H1 (cell line): ENCODE results near the gene OR52E4. TPM values are rescaled to one million over a fixed set of nuclear protein-coding genes. Genes with fewer than 3 reads are reported as not detected.

ENCODE experiments used
- CTCF ChIA-PET: fragments of 300-600 bp; sonication (Branson Sonifier 250); formaldehyde crosslinking; loops from one replicate; lab custom pipeline; 2021; ENCODE audit not compliant: partially characterized antibody; lab: Charles Lee
- POLR2A ChIA-PET: fragments of 300-600 bp; sonication (Branson Sonifier 250); formaldehyde crosslinking; loops from one replicate; lab custom pipeline; 2021; ENCODE audit warnings: inconsistent platforms; ENCODE audit not compliant: partially characterized antibody; lab: Charles Lee
- DNase-seq, 2 experiments: peaks; one replicate each; pipeline versions ENCODE4 v3.0.0 to v3.0.0-alpha.2; 2010 to 2022; ENCODE audit warnings: low spot score in 2 of 2, low read depth in 1 of 2, mixed read lengths in 1 of 2
- FAIRE-seq: peaks from 2 replicates; lab custom pipeline; 2011; peaks lifted over from hg19 to GRCh38; lab: Jason Lieb, UNC
- H2AFZ ChIP-seq: 2 replicates; pipeline ENCODE4 v1.8.1; 2012; ENCODE audit warnings: low read length, inconsistent platforms
- H2AK5ac ChIP-seq: 2 replicates; pipeline ENCODE4 v1.6.1; 2013; ENCODE audit warnings: low read depth, low read length
- H2BK120ac ChIP-seq: replicated peaks from 2 replicates; pipeline ENCODE3; 2013; ENCODE audit warnings: low read depth, low read length, inconsistent platforms
- H2BK12ac ChIP-seq: 2 replicates; pipeline ENCODE4 v1.6.1; 2013; ENCODE audit warnings: low read depth, low read length
- H2BK15ac ChIP-seq: 2 replicates; pipeline ENCODE4 v1.6.1; 2013; ENCODE audit warnings: low read length
- H2BK20ac ChIP-seq: 2 replicates; pipeline ENCODE4 v1.6.1; 2013; ENCODE audit warnings: low read length
- H2BK5ac ChIP-seq: 2 replicates; pipeline ENCODE4 v1.6.1; 2013; ENCODE audit warnings: low read depth, low read length
- H3K14ac ChIP-seq: 2 replicates; pipeline ENCODE4 v1.6.1; 2013; ENCODE audit warnings: inconsistent platforms; ENCODE audit not compliant: insufficient read length
- H3K18ac ChIP-seq: 2 replicates; pipeline ENCODE4 v1.6.1; 2013; ENCODE audit warnings: low read length; ENCODE audit errors: extremely low read depth
- H3K23ac ChIP-seq: 2 replicates; pipeline ENCODE4 v1.6.1; 2013; ENCODE audit warnings: inconsistent platforms; ENCODE audit not compliant: insufficient read length
- H3K23me2 ChIP-seq: 2 replicates; pipeline ENCODE4 v1.6.1; 2013; ENCODE audit warnings: low read depth, low read length
- H3K27ac ChIP-seq: 2 replicates; pipeline ENCODE4 v1.6.1; 2011; ENCODE audit warnings: low read depth, low read length, inconsistent platforms
- H3K27me3 ChIP-seq, 4 experiments: replicated peaks in 1 of 4; 1 replicate in 1 of 4; 2 replicates in 3 of 4; pipeline versions ENCODE4 v1.6.1 to v1.8.1; 2011 to 2013; ENCODE audit warnings: low read length in 3 of 4, mild to moderate bottlenecking in 3 of 4, inconsistent platforms in 2 of 4, mixed read lengths in 2 of 4, moderate library complexity in 1 of 4; ENCODE audit not compliant: control insufficient read depth in 3 of 4, insufficient read depth in 3 of 4; ENCODE audit errors: extremely low read depth in 1 of 4
- H3K36me3 ChIP-seq, 4 experiments: 2 replicates each; pipeline versions ENCODE4 v1.6.1 to v1.8.1; 2011 to 2013; ENCODE audit warnings: mild to moderate bottlenecking in 4 of 4, low read length in 3 of 4, moderate library complexity in 2 of 4, control low read depth in 1 of 4, inconsistent platforms in 1 of 4; ENCODE audit not compliant: insufficient read depth in 4 of 4, control insufficient read depth in 2 of 4
- H3K4ac ChIP-seq: replicated peaks from 2 replicates; pipeline ENCODE3; 2013; ENCODE audit warnings: low read length, low read depth, mixed read lengths, inconsistent platforms; ENCODE audit not compliant: insufficient read length
- H3K4me1 ChIP-seq, 4 experiments: replicated peaks in 1 of 4; 1 replicate in 1 of 4; 2 replicates in 3 of 4; pipeline versions ENCODE4 v1.6.1 to v1.8.1; 2011 to 2013; ENCODE audit warnings: low read length in 3 of 4, inconsistent platforms in 2 of 4, mixed read lengths in 1 of 4; ENCODE audit not compliant: insufficient read depth in 4 of 4, control insufficient read depth in 3 of 4
- H3K4me2 ChIP-seq, 2 experiments: 2 replicates each; pipeline versions ENCODE4 v1.6.1 to v1.8.1; 2011 to 2013; ENCODE audit warnings: low read depth in 2 of 2, low read length in 2 of 2, control low read depth in 1 of 2, inconsistent platforms in 1 of 2, mild to moderate bottlenecking in 1 of 2; ENCODE audit not compliant: insufficient read depth in 1 of 2
- H3K4me3 ChIP-seq, 4 experiments: fragments of 200-600, 300-600 bp in 1 of 4; sonication (generic), shearing (Covaris generic), sonication (Bioruptor Twin) in 1 of 4; 2 replicates each; pipeline versions ENCODE4 v1.5.1 to v1.8.1; 2011 to 2016; ENCODE audit warnings: low read length in 4 of 4, low read depth in 3 of 4, control low read depth in 2 of 4, inconsistent platforms in 2 of 4, mild to moderate bottlenecking in 2 of 4, mixed read lengths in 1 of 4, moderate library complexity in 1 of 4; ENCODE audit not compliant: insufficient read depth in 2 of 4; ENCODE audit errors: extremely low read depth in 1 of 4
- H3K56ac ChIP-seq: replicated peaks from 2 replicates; pipeline ENCODE3; 2013; ENCODE audit warnings: low read depth, mild to moderate bottlenecking, mixed read lengths, low read length, inconsistent platforms; ENCODE audit not compliant: insufficient read length
- H3K79me1 ChIP-seq: 2 replicates; pipeline ENCODE4 v1.6.1; 2013; ENCODE audit warnings: low read depth, low read length, control low read depth
- H3K79me2 ChIP-seq, 2 experiments: 2 replicates each; pipeline versions ENCODE4 v1.6.1 to v1.8.1; 2012 to 2013; ENCODE audit warnings: low read length in 2 of 2, mild to moderate bottlenecking in 2 of 2, inconsistent platforms in 1 of 2; ENCODE audit not compliant: insufficient read depth in 2 of 2, control insufficient read depth in 1 of 2
- H3K9ac ChIP-seq, 4 experiments: replicated peaks in 1 of 4; 1 replicate in 1 of 4; 2 replicates in 3 of 4; pipeline versions ENCODE4 v1.6.1 to v1.8.1; 2011 to 2013; ENCODE audit warnings: low read depth in 3 of 4, low read length in 3 of 4, control low read depth in 2 of 4, mild to moderate bottlenecking in 2 of 4, moderate library complexity in 2 of 4, inconsistent platforms in 1 of 4; ENCODE audit errors: extremely low read depth in 1 of 4
- H3K9me3 ChIP-seq, 2 experiments: 2 replicates each; pipeline versions ENCODE4 v1.6.1 to v1.8.1; 2012 to 2013; ENCODE audit warnings: mild to moderate bottlenecking in 2 of 2, moderate library complexity in 2 of 2, control low read depth in 1 of 2, inconsistent platforms in 1 of 2, low read depth in 1 of 2, low read length in 1 of 2, mixed read lengths in 1 of 2; ENCODE audit not compliant: insufficient read depth in 2 of 2
- H4K20me1 ChIP-seq, 2 experiments: replicated peaks in 1 of 2; 2 replicates each; pipeline versions ENCODE3 to v1.8.1; 2011 to 2013; ENCODE audit warnings: inconsistent platforms in 2 of 2, low read length in 2 of 2, mild to moderate bottlenecking in 1 of 2; ENCODE audit not compliant: insufficient read depth in 2 of 2, control insufficient read depth in 1 of 2
- H4K5ac ChIP-seq: 2 replicates; pipeline ENCODE4 v1.6.1; 2013; ENCODE audit warnings: low read length, low read depth, mixed read lengths, inconsistent platforms; ENCODE audit not compliant: insufficient read length
- H4K8ac ChIP-seq: 2 replicates; pipeline ENCODE4 v1.8.0; 2013; ENCODE audit warnings: mild to moderate bottlenecking, moderate library complexity, low read length, inconsistent platforms; ENCODE audit not compliant: insufficient read depth; ENCODE audit errors: extremely low read depth
- H4K91ac ChIP-seq: replicated peaks from 2 replicates; pipeline ENCODE3; 2013; ENCODE audit warnings: low read length, mixed read lengths, inconsistent platforms; ENCODE audit not compliant: insufficient read length
- MAFK ChIP-seq: IDR thresholded peaks from 2 replicates; pipeline ENCODE4 v1.6.1; 2012; ENCODE audit warnings: low read depth, mild to moderate bottlenecking, improper control_type of control experiment, low read length
- RFX5 ChIP-seq: IDR thresholded peaks from 2 replicates; pipeline ENCODE4 v1.6.1; 2011; ENCODE audit warnings: low read depth, low read length, improper control_type of control experiment, borderline replicate concordance
- WGBS, 2 experiments: shearing (Covaris generic) in 1 of 2; methylation state at CpG; one replicate each; pipeline versions ENCODE4 v1.1.6 to v1.1.7; 2013 to 2015; ENCODE audit warnings: low lambda C conversion rate in 2 of 2, mixed read lengths in 2 of 2, inconsistent platforms in 1 of 2, low coverage in 1 of 2, missing lambda C conversion rate in 1 of 2; ENCODE audit not compliant: insufficient replicate concordance in 2 of 2, insufficient coverage in 1 of 2, insufficient read length in 1 of 2; ENCODE audit errors: extremely low coverage in 1 of 2, missing lambda C conversion rate in 1 of 2; 5-methylcytosine and 5-hydroxymethylcytosine counted together
- polyA plus RNA-seq, 7 experiments: library from polyadenylated mRNA; depleted of rRNA in 3 of 7; stranded (reverse) in 5 of 7; unstranded in 2 of 7; fragments of >200 nt in 5 of 7; fragments of 200-250 nt in 2 of 7; gene quantifications; 1 replicate in 5 of 7; 2 replicates in 1 of 7; 4 replicates in 1 of 7; pipeline versions ENCODE4 v1.2.1 to v1.2.3, GENCODE V29; 2011 to 2013; ENCODE audit warnings: missing spikeins in 2 of 7, mixed read lengths in 2 of 7
- total RNA-seq: library from RNA; stranded (reverse); fragmentation: NEBNext Ultra II Directional; extraction: Animal tissue kit (Norgen Biotek cat#: 25700); gene quantifications from 2 replicates; pipeline ENCODE4 v1.2.1, GENCODE V29; 2021
- TF ChIP-seq, protein P1 (sequence below): IDR thresholded peaks from 2 replicates; pipeline ENCODE4 v1.6.1; 2012; ENCODE audit warnings: low read length, inconsistent platforms
- TF ChIP-seq, protein P2 (sequence below): IDR thresholded peaks from 2 replicates; pipeline ENCODE4 v1.6.1; 2012; ENCODE audit warnings: inconsistent platforms

The OR52E4 gene
- total and polyA plus RNA-seq, 2 of the 8 experiments (the other 6 are each of a cell fraction or from before 2014, with no cell fraction given) = not detected

DNA sequence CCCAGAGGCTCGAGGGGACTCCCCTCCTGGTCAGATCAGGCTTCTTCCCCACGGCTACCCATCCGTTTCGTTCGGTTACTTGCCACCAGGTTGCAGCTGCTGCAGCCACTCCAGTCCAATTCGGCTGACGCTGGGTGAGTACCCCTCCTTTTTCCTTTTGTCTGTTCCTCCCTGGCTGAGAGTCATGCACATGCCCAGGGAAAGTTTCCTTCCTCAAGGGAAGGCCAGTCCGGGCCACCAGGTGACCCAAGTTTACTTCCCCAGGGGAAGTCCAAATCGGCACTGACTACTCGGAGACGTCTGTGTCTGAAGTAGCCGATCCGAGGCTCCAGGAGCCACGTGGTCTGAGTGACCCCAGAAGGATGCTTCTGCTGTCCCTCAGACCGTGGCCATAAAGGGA is 48.4 kb downstream of the OR52E4 start:
- Histone ChIP-seq H3K27ac (no peak overlapping the region), H2BK20ac (no peak overlapping the region), H4K91ac (no peak overlapping the region), H3K36me3 (no peaks in the 10 kb centered on the region), H4K20me1 (no peaks in the 10 kb centered on the region), H2BK120ac (no peak overlapping the region), H3K4me1 (no peaks in the 10 kb centered on the region), H2AFZ (no peak overlapping the region), H3K79me1 (no peaks in the 10 kb centered on the region), H3K14ac (no peak overlapping the region), H3K4ac (no peak overlapping the region), H3K18ac (no peak overlapping the region), H4K8ac (no peak overlapping the region), H3K27me3 (no peaks in the 10 kb centered on the region; a peak in 2 of 7 replicates), H3K79me2 (no peaks in the 10 kb centered on the region), H2BK5ac (no peak overlapping the region), H3K23me2 (0 out of 2 replicates have a peak, but pooled peaks cover 1% of the 10 kb centered on the region), H2BK15ac (no peak overlapping the region), H3K4me3 (no peak overlapping the region), H3K23ac (no peak overlapping the region), H3K9ac (no peak overlapping the region), H2BK12ac (no peak overlapping the region), H3K56ac (no peak overlapping the region), H3K9me3 (peaks cover 0 to 10% of the 10 kb centered on the region in 2 experiments; a peak in 2 of 4 replicates), H2AK5ac (no peak overlapping the region), H4K5ac (no peak overlapping the region), H3K4me2 (no peak overlapping the region)
- 79% methylated on average over 10 of the region's 15 CpGs; no CpG with 5 or more reads in 1 of the 2 experiments for WGBS, 2 experiments
- no peak for DNase-seq
- ChIA-PET POLR2A (no interaction called here), CTCF (no interaction called here)
- no peak for FAIRE-seq
- TF ChIP-seq, protein P1, sequence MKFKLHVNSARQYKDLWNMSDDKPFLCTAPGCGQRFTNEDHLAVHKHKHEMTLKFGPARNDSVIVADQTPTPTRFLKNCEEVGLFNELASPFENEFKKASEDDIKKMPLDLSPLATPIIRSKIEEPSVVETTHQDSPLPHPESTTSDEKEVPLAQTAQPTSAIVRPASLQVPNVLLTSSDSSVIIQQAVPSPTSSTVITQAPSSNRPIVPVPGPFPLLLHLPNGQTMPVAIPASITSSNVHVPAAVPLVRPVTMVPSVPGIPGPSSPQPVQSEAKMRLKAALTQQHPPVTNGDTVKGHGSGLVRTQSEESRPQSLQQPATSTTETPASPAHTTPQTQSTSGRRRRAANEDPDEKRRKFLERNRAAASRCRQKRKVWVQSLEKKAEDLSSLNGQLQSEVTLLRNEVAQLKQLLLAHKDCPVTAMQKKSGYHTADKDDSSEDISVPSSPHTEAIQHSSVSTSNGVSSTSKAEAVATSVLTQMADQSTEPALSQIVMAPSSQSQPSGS = no peak
- TF ChIP-seq, protein P2, sequence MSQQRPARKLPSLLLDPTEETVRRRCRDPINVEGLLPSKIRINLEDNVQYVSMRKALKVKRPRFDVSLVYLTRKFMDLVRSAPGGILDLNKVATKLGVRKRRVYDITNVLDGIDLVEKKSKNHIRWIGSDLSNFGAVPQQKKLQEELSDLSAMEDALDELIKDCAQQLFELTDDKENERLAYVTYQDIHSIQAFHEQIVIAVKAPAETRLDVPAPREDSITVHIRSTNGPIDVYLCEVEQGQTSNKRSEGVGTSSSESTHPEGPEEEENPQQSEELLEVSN = no peak
- no peak for TF ChIP-seq MAFK
- no peak for TF ChIP-seq RFX5
